K562 (cell line): Measurements from ENCODE around the gene ALDOC. TPM values are rescaled to one million over a fixed set of nuclear protein-coding genes. Genes with fewer than 3 reads are reported as not detected.

ENCODE experiments used
- ATAC-seq: fragments of 200-7000 bp; cut with Tn5 transposase; 3 replicates; pipeline ENCODE4 v1.9.1; 2020; ENCODE audit warnings: moderate library complexity
- BruUV-seq: library from RNA; stranded (reverse); fragments of 400-500 nt; replicated peaks from 2 replicates; lab custom pipeline; 2021; lab: Mats Ljungman, UMichigan
- CTCF ChIA-PET: fragments of 300-600 bp; formaldehyde crosslinking; extraction: SDS; loops from one replicate; lab custom pipeline; 2021; ENCODE audit warnings: low intra/inter-chr PET ratio; lab: Yijun Ruan, JAX
- POLR2A ChIA-PET: fragments of 300-600, 350-650 bp; sonication (Branson Sonifier 250); formaldehyde crosslinking; extraction: SDS; loops from one replicate; lab custom pipeline; 2021; ENCODE audit warnings: antibody characterized with exemption, inconsistent platforms; lab: Yijun Ruan, JAX
- DNase-seq, 4 experiments: peaks; one replicate each; pipeline versions ENCODE4 v3.0.0 to v3.0.0-alpha.2; 2011 to 2018; ENCODE audit warnings: low spot score in 3 of 4, mixed read lengths in 3 of 4; ENCODE audit errors: extremely low read depth in 1 of 4
- FAIRE-seq: peaks from 2 replicates; lab custom pipeline; 2011; peaks lifted over from hg19 to GRCh38; lab: Jason Lieb, UNC
- H2AFZ ChIP-seq: 2 replicates; pipeline ENCODE4 v1.6.0; 2011; ENCODE audit warnings: low read depth, low read length, control low read depth, inconsistent platforms
- H3K27ac ChIP-seq: fragments of 200-600 bp; 3 replicates; pipeline ENCODE4 v1.8.0; 2011; ENCODE audit warnings: low read depth, mild to moderate bottlenecking, control low read depth, inconsistent platforms, low read length, moderate library complexity, mixed read lengths; ENCODE audit errors: extremely low read depth
- H3K27me3 ChIP-seq, 2 experiments: fragments of 300-600 bp in 1 of 2; 2 replicates in 1 of 2; 3 replicates in 1 of 2; pipeline versions ENCODE4 v1.6.0 to v1.8.0; 2011; ENCODE audit warnings: inconsistent platforms in 2 of 2, low read length in 2 of 2, mild to moderate bottlenecking in 1 of 2, mixed read lengths in 1 of 2, moderate library complexity in 1 of 2; ENCODE audit not compliant: control insufficient read depth in 2 of 2, insufficient read depth in 2 of 2
- H3K36me3 ChIP-seq: fragments of 300-600 bp; 3 replicates; pipeline ENCODE4 v1.8.0; 2011; ENCODE audit warnings: mild to moderate bottlenecking, low read length, inconsistent platforms; ENCODE audit not compliant: control insufficient read depth, insufficient read depth
- H3K4me1 ChIP-seq, 2 experiments: fragments of 200-600 bp in 1 of 2; replicated peaks in 1 of 2; 2 replicates in 1 of 2; 3 replicates in 1 of 2; pipeline versions ENCODE4 v1.5.1 to v1.8.0; 2011; ENCODE audit warnings: inconsistent platforms in 2 of 2, low read length in 2 of 2, mild to moderate bottlenecking in 1 of 2, mixed read lengths in 1 of 2, moderate library complexity in 1 of 2; ENCODE audit not compliant: control insufficient read depth in 2 of 2, insufficient read depth in 2 of 2
- H3K4me2 ChIP-seq: 2 replicates; pipeline ENCODE4 v1.6.1; 2011; ENCODE audit warnings: low read length, control low read depth, inconsistent platforms, mixed read lengths; ENCODE audit not compliant: insufficient read depth
- H3K4me3 ChIP-seq: fragments of 200-600 bp; sonication (generic), shearing (Covaris generic); 2 replicates; pipeline ENCODE4 v1.5.1; 2016; ENCODE audit warnings: control low read depth, inconsistent platforms
- H3K79me2 ChIP-seq: fragments of 200-600 bp; 3 replicates; pipeline ENCODE4 v1.8.0; 2011; ENCODE audit warnings: low read length, inconsistent platforms; ENCODE audit not compliant: control insufficient read depth, insufficient read depth
- H3K9ac ChIP-seq, 2 experiments: 2 replicates each; pipeline versions ENCODE4 v1.6.0 to v1.6.1; 2011; ENCODE audit warnings: low read depth in 2 of 2, low read length in 2 of 2, control low read depth in 1 of 2, inconsistent platforms in 1 of 2, mild to moderate bottlenecking in 1 of 2, mixed read lengths in 1 of 2; ENCODE audit not compliant: insufficient read depth in 1 of 2
- H3K9me1 ChIP-seq: one replicate; pipeline ENCODE4 v1.6.0; 2011; ENCODE audit warnings: inconsistent platforms, mild to moderate bottlenecking, low read length, moderate library complexity; ENCODE audit not compliant: control insufficient read depth, insufficient read depth
- H3K9me3 ChIP-seq: replicated peaks from 2 replicates; pipeline ENCODE4 v1.5.1; 2011; ENCODE audit warnings: low read depth, low read length, inconsistent platforms; ENCODE audit not compliant: control insufficient read depth, insufficient read depth
- H4K20me1 ChIP-seq: replicated peaks from 2 replicates; pipeline ENCODE4 v1.6.1; 2011; ENCODE audit warnings: low read length, inconsistent platforms, mixed read lengths; ENCODE audit not compliant: control insufficient read depth, insufficient read depth
- CEBPG ChIP-seq, 3 experiments: fragments of 200-800 bp in 1 of 3; sonication (Bioruptor generic) in 1 of 3; sonication (generic) in 1 of 3; formaldehyde crosslinking in 1 of 3; IDR thresholded peaks in 2 of 3; conservative IDR thresholded peaks in 1 of 3; 2 replicates each; pipeline versions ENCODE4 v1.6.1 to v1.8.0; 2016 to 2022; ENCODE audit warnings: missing compliant biosample characterization in 2 of 3, missing genetic modification characterization in 2 of 3, mild to moderate bottlenecking in 1 of 3, missing genetic modification reagents in 1 of 3
- DNMT1 ChIP-seq: fragments of 450-650 bp; IDR thresholded peaks from 2 replicates; pipeline ENCODE4 v1.6.1; 2016; ENCODE audit warnings: antibody characterized with exemption, mild to moderate bottlenecking
- DPF2 ChIP-seq: fragments of 450-650 bp; IDR thresholded peaks from 2 replicates; pipeline ENCODE4 v1.6.1; 2016
- FIP1L1 ChIP-seq: fragments of 200-400 bp; formaldehyde crosslinking; IDR thresholded peaks from 2 replicates; pipeline ENCODE4 v1.6.1; 2018; ENCODE audit warnings: mild to moderate bottlenecking, low read depth, low read length; ENCODE audit not compliant: poor library complexity, severe bottlenecking
- NR4A1 ChIP-seq, 2 experiments: fragments of 250-450 bp in 1 of 2; fragments of 450-650 bp in 1 of 2; sonication (Bioruptor Pico) in 1 of 2; IDR thresholded peaks; 2 replicates each; pipeline versions ENCODE4 v1.4.0 to v1.6.1; 2016 to 2020; ENCODE audit warnings: mild to moderate bottlenecking in 2 of 2, missing compliant biosample characterization in 1 of 2, missing genetic modification characterization in 1 of 2, moderate library complexity in 1 of 2
- RAD21 ChIP-seq, 2 experiments: fragments of 250-450 bp in 1 of 2; fragments of 450-650 bp in 1 of 2; sonication (Bioruptor Pico) in 1 of 2; formaldehyde crosslinking in 1 of 2; IDR thresholded peaks in 1 of 2; conservative IDR thresholded peaks in 1 of 2; 2 replicates each; pipeline versions ENCODE4 v1.4.0 to v1.8.0; 2020 to 2022; ENCODE audit warnings: mild to moderate bottlenecking in 2 of 2, moderate library complexity in 1 of 2
- RBM39 ChIP-seq: fragments of 200-400 bp; formaldehyde crosslinking; optimal IDR thresholded peaks from 2 replicates; pipeline ENCODE3; 2018; ENCODE audit warnings: low read depth, low read length
- SLC30A9 ChIP-seq: fragments of 250-450 bp; sonication (Bioruptor Pico); IDR thresholded peaks from 2 replicates; pipeline ENCODE4 v1.8.0; 2022; ENCODE audit warnings: mild to moderate bottlenecking, moderate library complexity
- SNRNP70 ChIP-seq: fragments of 200-400 bp; formaldehyde crosslinking; optimal IDR thresholded peaks from 2 replicates; pipeline ENCODE3; 2017; ENCODE audit warnings: low read depth, low read length
- SRSF3 ChIP-seq: fragments of 200-400 bp; formaldehyde crosslinking; IDR thresholded peaks from 2 replicates; pipeline ENCODE4 v1.6.1; 2016; ENCODE audit warnings: mild to moderate bottlenecking, low read length, moderate library complexity; ENCODE audit not compliant: insufficient read depth
- TAL1 ChIP-seq: fragments of 450-650 bp; IDR thresholded peaks from 2 replicates; pipeline ENCODE4 v1.6.1; 2016; ENCODE audit warnings: mild to moderate bottlenecking
- TEAD4 ChIP-seq, 2 experiments: sonication (generic) in 1 of 2; formaldehyde crosslinking in 1 of 2; IDR thresholded peaks; 2 replicates each; pipeline versions ENCODE4 v1.6.1 to v1.8.0; 2012 to 2022; ENCODE audit warnings: borderline replicate concordance in 1 of 2, inconsistent platforms in 1 of 2, low read length in 1 of 2, mild to moderate bottlenecking in 1 of 2, missing genetic modification reagents in 1 of 2
- ZNF347 ChIP-seq: fragments of 450-650 bp; formaldehyde crosslinking; IDR thresholded peaks from 2 replicates; pipeline ENCODE4 v1.4.0; 2020; ENCODE audit warnings: low read depth, mild to moderate bottlenecking, moderate library complexity
- ZNF354B ChIP-seq: fragments of 250-450 bp; sonication (Bioruptor Pico); IDR thresholded peaks from 2 replicates; pipeline ENCODE4 v1.4.0; 2020
- WGBS: fragments of 100-300 bp; shearing (Covaris generic); methylation state at CpG from one replicate; pipeline ENCODE4 v1.1.6; 2016; ENCODE audit warnings: low coverage, mixed read lengths; ENCODE audit not compliant: insufficient coverage; ENCODE audit errors: missing lambda C conversion rate; 5-methylcytosine and 5-hydroxymethylcytosine counted together
- in situ Hi-C: fragments of 300-500 bp; cut with MboI; formaldehyde crosslinking; loops from 4 replicates; pipeline ENCODE4 v1.15.0; 2018; ENCODE audit warnings: inconsistent platforms, mixed read lengths
- intact Hi-C: fragments of 100-400 bp; cut with micrococcal nuclease; formaldehyde crosslinking; loops from 2 replicates; pipeline ENCODE4 v1.14.2; 2022
- polyA plus RNA-seq, 8 experiments: library from polyadenylated mRNA; depleted of rRNA in 4 of 8; stranded (reverse) in 5 of 8; unstranded in 3 of 8; fragments of >200 nt; fragmentation: Nextera tagmentation in 2 of 8; fragmentation: Illumina TruSeq in 1 of 8; extraction: Ambion mirVana in 2 of 8; extraction: Trizol in 1 of 8; gene quantifications; 2 replicates each; pipeline versions ENCODE4 v1.2.1 to v1.2.3, GENCODE V29; 2011 to 2014; ENCODE audit warnings: inconsistent platforms in 1 of 8, missing spikeins in 1 of 8
- total RNA-seq, 7 experiments: library from RNA; depleted of rRNA in 6 of 7; stranded (reverse); fragments of >200 nt in 6 of 7; fragmentation: Illumina TruSeq in 2 of 7; extraction: Trizol in 2 of 7; gene quantifications; 2 replicates each; pipeline versions ENCODE4 v1.2.1 to v1.2.3, GENCODE V29; 2011 to 2021; ENCODE audit warnings: low replicate concordance in 1 of 7
- TF ChIP-seq, protein P1 (sequence below): sonication (generic); formaldehyde crosslinking; IDR thresholded peaks from 2 replicates; pipeline ENCODE4 v1.8.1; 2023; ENCODE audit warnings: missing genetic modification reagents, mild to moderate bottlenecking, borderline replicate concordance

The ALDOC gene
- total and polyA plus RNA-seq, 9 of the 15 experiments (the other 6 are each of a cell fraction or from before 2014, with no cell fraction given) = 43.2 to 263 (median 99.2) TPM

DNA sequence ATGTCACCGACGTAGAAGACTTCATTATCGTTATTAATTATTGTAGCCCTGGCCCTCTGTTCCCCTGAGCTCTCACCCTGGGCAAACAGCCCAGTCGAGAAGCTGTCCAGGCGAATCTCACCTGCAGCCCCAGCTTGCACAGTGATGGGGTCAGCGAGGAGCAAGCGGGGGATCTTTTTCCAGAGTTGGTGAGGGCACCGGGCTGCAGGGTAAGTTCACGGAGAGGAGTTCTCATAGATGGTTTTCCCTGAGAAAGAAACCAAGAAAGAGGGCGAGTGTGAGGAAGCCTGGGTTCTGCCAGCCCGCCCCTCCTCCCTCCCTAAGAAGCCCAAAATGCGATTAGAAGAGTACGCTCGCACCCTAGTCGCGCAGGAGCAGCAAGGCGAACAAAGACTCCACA lies 21.7 kb upstream of the ALDOC start:
- peak overlapping the region; percentile 81 for H3K4me3 ChIP-seq
- H3K9me1 ChIP-seq = no peaks in the 10 kb centered on the region
- WGBS = 2% methylated on average over 17 of the region's 17 CpGs
- in situ Hi-C loops = no loop called here
- H3K79me2 ChIP-seq = peaks cover 26% of the 10 kb centered on the region
- TF ChIP-seq, protein P1, sequence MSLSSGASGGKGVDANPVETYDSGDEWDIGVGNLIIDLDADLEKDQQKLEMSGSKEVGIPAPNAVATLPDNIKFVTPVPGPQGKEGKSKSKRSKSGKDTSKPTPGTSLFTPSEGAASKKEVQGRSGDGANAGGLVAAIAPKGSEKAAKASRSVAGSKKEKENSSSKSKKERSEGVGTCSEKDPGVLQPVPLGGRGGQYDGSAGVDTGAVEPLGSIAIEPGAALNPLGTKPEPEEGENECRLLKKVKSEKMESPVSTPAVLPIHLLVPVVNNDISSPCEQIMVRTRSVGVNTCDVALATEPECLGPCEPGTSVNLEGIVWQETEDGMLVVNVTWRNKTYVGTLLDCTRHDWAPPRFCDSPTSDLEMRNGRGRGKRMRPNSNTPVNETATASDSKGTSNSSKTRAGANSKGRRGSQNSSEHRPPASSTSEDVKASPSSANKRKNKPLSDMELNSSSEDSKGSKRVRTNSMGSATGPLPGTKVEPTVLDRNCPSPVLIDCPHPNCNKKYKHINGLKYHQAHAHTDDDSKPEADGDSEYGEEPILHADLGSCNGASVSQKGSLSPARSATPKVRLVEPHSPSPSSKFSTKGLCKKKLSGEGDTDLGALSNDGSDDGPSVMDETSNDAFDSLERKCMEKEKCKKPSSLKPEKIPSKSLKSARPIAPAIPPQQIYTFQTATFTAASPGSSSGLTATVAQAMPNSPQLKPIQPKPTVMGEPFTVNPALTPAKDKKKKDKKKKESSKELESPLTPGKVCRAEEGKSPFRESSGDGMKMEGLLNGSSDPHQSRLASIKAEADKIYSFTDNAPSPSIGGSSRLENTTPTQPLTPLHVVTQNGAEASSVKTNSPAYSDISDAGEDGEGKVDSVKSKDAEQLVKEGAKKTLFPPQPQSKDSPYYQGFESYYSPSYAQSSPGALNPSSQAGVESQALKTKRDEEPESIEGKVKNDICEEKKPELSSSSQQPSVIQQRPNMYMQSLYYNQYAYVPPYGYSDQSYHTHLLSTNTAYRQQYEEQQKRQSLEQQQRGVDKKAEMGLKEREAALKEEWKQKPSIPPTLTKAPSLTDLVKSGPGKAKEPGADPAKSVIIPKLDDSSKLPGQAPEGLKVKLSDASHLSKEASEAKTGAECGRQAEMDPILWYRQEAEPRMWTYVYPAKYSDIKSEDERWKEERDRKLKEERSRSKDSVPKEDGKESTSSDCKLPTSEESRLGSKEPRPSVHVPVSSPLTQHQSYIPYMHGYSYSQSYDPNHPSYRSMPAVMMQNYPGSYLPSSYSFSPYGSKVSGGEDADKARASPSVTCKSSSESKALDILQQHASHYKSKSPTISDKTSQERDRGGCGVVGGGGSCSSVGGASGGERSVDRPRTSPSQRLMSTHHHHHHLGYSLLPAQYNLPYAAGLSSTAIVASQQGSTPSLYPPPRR (CRISPR knock-in tag) = 0 out of 2 replicates have a peak, but pooled peaks have one; percentile 36
- TF ChIP-seq RAD21 (CRISPR knock-in tag; conservative IDR thresholded peaks at IDR 0.05 in 1 of 2, IDR thresholded peaks at IDR 0.05 in 1 of 2) = no peak
- peak; percentile 70 for TF ChIP-seq SNRNP70
- no peak for TF ChIP-seq FIP1L1
- TF ChIP-seq TAL1 = no peak
- TF ChIP-seq NR4A1 (CRISPR knock-in tag; IDR thresholded peaks at IDR 0.05) = 0 out of 2 replicates have a peak, but pooled peaks have one; percentile 1
- TF ChIP-seq NR4A1 (tag; IDR thresholded peaks at IDR 0.05) = no peak
- TF ChIP-seq ZNF347 = no peak
- peak; percentile 3; the same call in 1 of the 2 replicates for TF ChIP-seq CEBPG (CRISPR knock-in tag; IDR thresholded peaks at IDR 0.05)
- TF ChIP-seq CEBPG (tag; conservative IDR thresholded peaks at IDR 0.05 in 1 of 2, IDR thresholded peaks at IDR 0.05 in 1 of 2) = no peak
- TF ChIP-seq RBM39 = peak; percentile 76
- no peak for TF ChIP-seq DPF2
- no peak for TF ChIP-seq TEAD4 (IDR thresholded peaks at IDR 0.05; ENCODE audit: low read length)
- TF ChIP-seq TEAD4 (CRISPR knock-in tag; IDR thresholded peaks at IDR 0.05; ENCODE audit: borderline replicate concordance) = no peak
- 0 out of 2 replicates have a peak, but pooled peaks have one; percentile 40 for TF ChIP-seq SRSF3
- TF ChIP-seq SLC30A9 (CRISPR knock-in tag) = 0 out of 2 replicates have a peak, but pooled peaks have one; percentile 37
- no peak for TF ChIP-seq ZNF354B (CRISPR knock-in tag)
- TF ChIP-seq DNMT1 = 0 out of 2 replicates have a peak, but pooled peaks have one; percentile 20
- TF ChIP-seq, all 486 proteins: peak for 8
- H3K4me1 ChIP-seq = peaks cover 8 to 16% of the 10 kb centered on the region in 2 experiments; a peak in 4 of 5 replicates
- H3K27me3 ChIP-seq = no peaks in the 10 kb centered on the region
- peak overlapping the region; percentile 97 to 98 for H3K9ac ChIP-seq
- intact Hi-C loops = loop anchor here (2.0 to 10.0 kb wide), 4 partner anchors 28 to 329 kb away; partner anchors contain the start of genes DHRS13, NEK8, PIGS and TLCD1
- ATAC-seq (peak; percentile 26), FAIRE-seq (no peak), DNase-seq (no peak)
- H2AFZ ChIP-seq = peak overlapping the region; percentile 92
- ChIA-PET CTCF (no interaction called here), POLR2A (interaction anchor here (0.7 to 15.9 kb wide), 13 partner anchors 10 to 353 kb away, joined by 3 to 274 read pairs (median 4); partner anchors contain the start of genes ALDOC, BLTP2, PHF12 and PIGS)
- peaks cover 34% of the 10 kb centered on the region for H3K36me3 ChIP-seq
- H3K9me3 ChIP-seq = no peaks in the 10 kb centered on the region
- H4K20me1 ChIP-seq = no peaks in the 10 kb centered on the region
- TSS peak; percentile 77 for BruUV-seq
- peak overlapping the region; percentile 90 for H3K4me2 ChIP-seq
- peak overlapping the region; percentile 88 for H3K27ac ChIP-seq
